H9 (cell line): ENCODE results near the gene IFT57. TPM values are rescaled to one million over a fixed set of nuclear protein-coding genes. Genes with fewer than 3 reads are reported as not detected.
"Not testable (repeated sequence)": the region's sequence is repeated elsewhere in the genome, so short reads cannot be mapped to it uniquely, and the experiment has no call there.

ENCODE experiments used
- DNase-seq: peaks from one replicate; pipeline ENCODE4 v3.0.0-alpha.2; 2017
- H2AFZ ChIP-seq: one replicate; pipeline ENCODE4 v1.6.1; 2013; ENCODE audit warnings: mild to moderate bottlenecking, low read length, control low read depth, moderate library complexity
- H2AK5ac ChIP-seq: 2 replicates; pipeline ENCODE4 v1.6.1; 2013; ENCODE audit warnings: low read length, control low read depth, mixed read lengths; ENCODE audit not compliant: insufficient read length
- H2BK120ac ChIP-seq: one replicate; pipeline ENCODE4 v1.6.1; 2013; ENCODE audit warnings: low read depth, mild to moderate bottlenecking, low read length, control low read depth, inconsistent platforms; ENCODE audit not compliant: poor library complexity, severe bottlenecking
- H2BK12ac ChIP-seq: 2 replicates; pipeline ENCODE4 v1.6.1; 2013; ENCODE audit warnings: low read length, control low read depth, mixed read lengths, low read depth; ENCODE audit not compliant: insufficient read length
- H2BK15ac ChIP-seq: 2 replicates; pipeline ENCODE4 v1.6.1; 2013; ENCODE audit warnings: low read depth, low read length, control low read depth
- H2BK20ac ChIP-seq: one replicate; pipeline ENCODE4 v1.6.1; 2013; ENCODE audit warnings: low read depth, mild to moderate bottlenecking, low read length, control low read depth, inconsistent platforms; ENCODE audit not compliant: poor library complexity, severe bottlenecking
- H2BK5ac ChIP-seq: 2 replicates; pipeline ENCODE4 v1.6.1; 2013; ENCODE audit warnings: low read length, control low read depth, mixed read lengths; ENCODE audit not compliant: insufficient read length
- H3K14ac ChIP-seq: 2 replicates; pipeline ENCODE4 v1.6.1; 2013; ENCODE audit warnings: low read length, control low read depth; ENCODE audit not compliant: insufficient read depth
- H3K18ac ChIP-seq: 2 replicates; pipeline ENCODE4 v1.6.1; 2013; ENCODE audit warnings: low read depth, mild to moderate bottlenecking, mixed read lengths, low read length, control low read depth; ENCODE audit not compliant: insufficient read length
- H3K23ac ChIP-seq: 2 replicates; pipeline ENCODE4 v1.6.1; 2013; ENCODE audit warnings: low read length, control low read depth, mixed read lengths, low read depth; ENCODE audit not compliant: insufficient read length
- H3K23me2 ChIP-seq: 2 replicates; pipeline ENCODE4 v1.6.1; 2013; ENCODE audit warnings: low read depth, mild to moderate bottlenecking, mixed read lengths, low read length, control low read depth; ENCODE audit not compliant: insufficient read length, poor library complexity, severe bottlenecking
- H3K27ac ChIP-seq: 2 replicates; pipeline ENCODE4 v1.5.1; 2013; ENCODE audit warnings: low read length, control low read depth, mixed read lengths, low read depth; ENCODE audit not compliant: insufficient read length
- H3K27me3 ChIP-seq: 2 replicates; pipeline ENCODE4 v1.6.1; 2013; ENCODE audit warnings: low read length, control low read depth, inconsistent platforms; ENCODE audit not compliant: insufficient read depth
- H3K4ac ChIP-seq: 2 replicates; pipeline ENCODE4 v1.6.1; 2013; ENCODE audit warnings: low read depth, mild to moderate bottlenecking, control low read depth, inconsistent platforms, low read length, moderate library complexity
- H3K4me1 ChIP-seq: 2 replicates; pipeline ENCODE4 v1.6.1; 2013; ENCODE audit warnings: low read length, control low read depth, inconsistent platforms; ENCODE audit not compliant: insufficient read depth
- H3K4me2 ChIP-seq: 2 replicates; pipeline ENCODE4 v1.6.1; 2013; ENCODE audit warnings: low read length, control low read depth, mixed read lengths; ENCODE audit not compliant: insufficient read length, insufficient read depth
- H3K56ac ChIP-seq: 2 replicates; pipeline ENCODE4 v1.6.1; 2013; ENCODE audit warnings: low read depth, mild to moderate bottlenecking, mixed read lengths, low read length, control low read depth; ENCODE audit not compliant: insufficient read length
- H3K79me1 ChIP-seq: 2 replicates; pipeline ENCODE4 v1.6.1; 2013; ENCODE audit warnings: low read depth, mild to moderate bottlenecking, moderate library complexity, low read length, control low read depth, inconsistent platforms; ENCODE audit not compliant: insufficient read depth, poor library complexity, severe bottlenecking
- H3K79me2 ChIP-seq: 2 replicates; pipeline ENCODE4 v1.6.1; 2013; ENCODE audit warnings: low read length, control low read depth, inconsistent platforms; ENCODE audit not compliant: insufficient read depth
- H3K9ac ChIP-seq: 2 replicates; pipeline ENCODE4 v1.6.1; 2013; ENCODE audit warnings: low read length, control low read depth, mixed read lengths; ENCODE audit not compliant: insufficient read length; ENCODE audit errors: extremely low read depth
- H3K9me3 ChIP-seq: one replicate; pipeline ENCODE4 v1.6.1; 2013; ENCODE audit warnings: low read depth, low read length, inconsistent platforms; ENCODE audit not compliant: control insufficient read depth
- H3T11ph ChIP-seq: one replicate; pipeline ENCODE4 v1.6.1; 2013; ENCODE audit warnings: mild to moderate bottlenecking, low read length, control low read depth, inconsistent platforms
- H4K20me1 ChIP-seq: one replicate; pipeline ENCODE4 v1.6.1; 2013; ENCODE audit not compliant: control insufficient read depth, insufficient read length, insufficient read depth
- H4K5ac ChIP-seq: 2 replicates; pipeline ENCODE4 v1.6.1; 2013; ENCODE audit warnings: low read depth, mild to moderate bottlenecking, mixed read lengths, low read length, control low read depth; ENCODE audit not compliant: insufficient read length
- H4K8ac ChIP-seq: replicated peaks from 2 replicates; pipeline ENCODE4 v1.6.1; 2013; ENCODE audit warnings: low read length, control low read depth, mixed read lengths, low read depth; ENCODE audit not compliant: insufficient read length
- H4K91ac ChIP-seq: 2 replicates; pipeline ENCODE4 v1.6.1; 2013; ENCODE audit warnings: low read depth, mild to moderate bottlenecking, moderate library complexity, mixed read lengths, low read length, control low read depth; ENCODE audit not compliant: insufficient read length
- H3K27ac Mint-ChIP-seq, 3 experiments: 2 replicates in 2 of 3; 3 replicates in 1 of 3; pipeline ENCODE4 v1.8.0; 2020 to 2021; ENCODE audit warnings: mixed read lengths in 3 of 3, mild to moderate bottlenecking in 1 of 3, moderate library complexity in 1 of 3
- H3K27me3 Mint-ChIP-seq: 2 replicates; pipeline ENCODE4 v1.8.0; 2021; ENCODE audit warnings: low read depth, mild to moderate bottlenecking, moderate library complexity, mixed read lengths
- H3K36me3 Mint-ChIP-seq, 3 experiments: 2 replicates in 2 of 3; 3 replicates in 1 of 3; pipeline ENCODE4 v1.8.0; 2020 to 2021; ENCODE audit warnings: low read depth in 3 of 3, mixed read lengths in 3 of 3; ENCODE audit not compliant: insufficient read depth in 1 of 3
- H3K4me1 Mint-ChIP-seq, 2 experiments: 2 replicates each; pipeline ENCODE4 v1.8.0; 2020; ENCODE audit warnings: mixed read lengths in 2 of 2
- H3K4me3 Mint-ChIP-seq, 2 experiments: 2 replicates in 1 of 2; 3 replicates in 1 of 2; pipeline ENCODE4 v1.8.0; 2020 to 2021; ENCODE audit warnings: mild to moderate bottlenecking in 2 of 2, mixed read lengths in 2 of 2, moderate library complexity in 1 of 2
- H3K9me3 Mint-ChIP-seq, 2 experiments: 2 replicates in 1 of 2; 3 replicates in 1 of 2; pipeline ENCODE4 v1.8.0; 2020; ENCODE audit warnings: mild to moderate bottlenecking in 2 of 2, mixed read lengths in 2 of 2, moderate library complexity in 1 of 2
- WGBS: extraction: QIAGEN DNeasy Blood & Tissue Kit; methylation state at CpG from one replicate; pipeline ENCODE4 v1.1.7; 2013; ENCODE audit warnings: missing lambda C conversion rate, low lambda C conversion rate, mixed read lengths; ENCODE audit not compliant: insufficient read length; ENCODE audit errors: extremely low coverage; 5-methylcytosine and 5-hydroxymethylcytosine counted together
- total RNA-seq: library from RNA; stranded (reverse); gene quantifications from 2 replicates; pipeline ENCODE4 v1.2.1, GENCODE V29; 2021
- TF ChIP-seq, protein P1 (sequence below): fragments of 200-600 bp; sonication (generic); conservative IDR thresholded peaks from 3 replicates; pipeline ENCODE4 v1.8.0; 2021; ENCODE audit warnings: antibody characterized with exemption, mild to moderate bottlenecking

Gene IFT57
- total RNA-seq, 1 experiment from 2014 or later, result 21.4 TPM

DNA sequence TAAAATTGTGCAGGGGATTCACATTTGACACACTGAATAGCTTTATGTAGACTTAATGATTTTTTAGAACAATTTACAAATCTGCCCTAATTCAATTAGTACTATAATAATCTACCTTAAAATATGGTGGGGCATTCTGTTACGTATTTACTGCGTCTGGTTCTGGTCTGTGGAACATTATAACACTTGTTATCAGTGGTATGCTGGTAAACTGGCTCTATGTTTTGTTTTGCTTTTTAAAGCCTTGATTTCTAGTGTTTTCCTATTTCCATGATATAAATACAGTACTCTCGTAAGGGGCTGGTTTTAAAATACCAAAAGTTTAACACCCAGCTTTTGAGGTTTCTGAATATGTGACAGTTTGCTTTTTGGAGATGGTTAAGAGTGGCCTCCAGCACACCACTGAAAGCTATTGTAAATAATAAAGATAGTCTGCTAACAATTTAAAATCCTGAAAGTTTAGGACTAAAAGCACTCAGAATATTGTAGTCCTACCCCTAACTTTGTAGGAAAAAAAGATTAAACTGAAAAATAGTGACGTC lies 65.8 kb downstream of the IFT57 start:
- no CpG with 5 or more reads among the region's 4 CpGs for WGBS
- no peak overlapping the region for H3K4me3 Mint-ChIP-seq
- Histone ChIP-seq H2BK5ac (no peak overlapping the region), H3K27ac (no peak overlapping the region), H3K4me2 (no peak overlapping the region), H3K14ac (no peak overlapping the region), H4K8ac (no peak overlapping the region), H3K23ac (no peak overlapping the region), H3K79me1 (no peaks in the 10 kb centered on the region), H2AK5ac (no peak overlapping the region), H3K79me2 (no peaks in the 10 kb centered on the region), H4K5ac (no peak overlapping the region), H3K4ac (no peak overlapping the region), H3K56ac (no peak overlapping the region), H3T11ph (no peak overlapping the region), H2BK15ac (no peak overlapping the region), H2BK12ac (no peak overlapping the region), H2AFZ (no peak overlapping the region), H3K9me3 (no peaks in the 10 kb centered on the region), H4K91ac (no peak overlapping the region), H4K20me1 (no peaks in the 10 kb centered on the region), H3K27me3 (no peaks in the 10 kb centered on the region), H3K18ac (no peak overlapping the region), H3K4me1 (no peaks in the 10 kb centered on the region), H2BK20ac (no peak overlapping the region), H3K23me2 (no peaks in the 10 kb centered on the region), H3K9ac (no peak overlapping the region), H2BK120ac (no peak overlapping the region)
- no peak overlapping the region for H3K27ac Mint-ChIP-seq
- no peaks in the 10 kb centered on the region for H3K36me3 Mint-ChIP-seq
- H3K9me3 Mint-ChIP-seq, result no peaks in the 10 kb centered on the region
- DNase-seq, result no peak
- no peaks in the 10 kb centered on the region for H3K27me3 Mint-ChIP-seq
- peaks cover 5 to 7% of the 10 kb centered on the region in 2 experiments for H3K4me1 Mint-ChIP-seq
- TF ChIP-seq, protein P1, sequence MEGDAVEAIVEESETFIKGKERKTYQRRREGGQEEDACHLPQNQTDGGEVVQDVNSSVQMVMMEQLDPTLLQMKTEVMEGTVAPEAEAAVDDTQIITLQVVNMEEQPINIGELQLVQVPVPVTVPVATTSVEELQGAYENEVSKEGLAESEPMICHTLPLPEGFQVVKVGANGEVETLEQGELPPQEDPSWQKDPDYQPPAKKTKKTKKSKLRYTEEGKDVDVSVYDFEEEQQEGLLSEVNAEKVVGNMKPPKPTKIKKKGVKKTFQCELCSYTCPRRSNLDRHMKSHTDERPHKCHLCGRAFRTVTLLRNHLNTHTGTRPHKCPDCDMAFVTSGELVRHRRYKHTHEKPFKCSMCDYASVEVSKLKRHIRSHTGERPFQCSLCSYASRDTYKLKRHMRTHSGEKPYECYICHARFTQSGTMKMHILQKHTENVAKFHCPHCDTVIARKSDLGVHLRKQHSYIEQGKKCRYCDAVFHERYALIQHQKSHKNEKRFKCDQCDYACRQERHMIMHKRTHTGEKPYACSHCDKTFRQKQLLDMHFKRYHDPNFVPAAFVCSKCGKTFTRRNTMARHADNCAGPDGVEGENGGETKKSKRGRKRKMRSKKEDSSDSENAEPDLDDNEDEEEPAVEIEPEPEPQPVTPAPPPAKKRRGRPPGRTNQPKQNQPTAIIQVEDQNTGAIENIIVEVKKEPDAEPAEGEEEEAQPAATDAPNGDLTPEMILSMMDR, result no peak

DNA sequence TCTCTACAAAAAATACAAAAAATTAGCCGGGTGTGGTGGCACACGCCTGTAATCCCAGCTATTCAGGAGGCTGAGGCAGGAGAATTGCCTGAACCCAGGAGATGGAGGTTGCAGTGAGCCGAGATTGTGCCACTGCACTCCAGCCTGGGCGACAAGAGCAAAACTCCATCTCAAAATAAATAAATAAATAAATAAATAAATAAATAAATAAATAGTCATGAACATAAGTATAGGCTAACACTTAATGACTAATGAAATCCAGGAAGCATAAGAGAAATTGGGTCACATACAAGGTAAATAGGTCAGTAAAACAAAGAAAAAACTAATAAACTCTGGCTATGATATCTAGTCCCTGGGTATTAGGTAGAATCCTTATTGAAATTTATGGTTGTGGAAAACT lies 66.6 kb downstream of the IFT57 start:
- not testable (repeated sequence) for H2BK20ac ChIP-seq, DNase-seq, H3K27ac ChIP-seq, H2BK12ac ChIP-seq, H3K79me1 ChIP-seq, H3T11ph ChIP-seq, H3K4me1 ChIP-seq, H3K27ac Mint-ChIP-seq, H3K18ac ChIP-seq, H3K23me2 ChIP-seq, H2BK120ac ChIP-seq, H3K14ac ChIP-seq, H4K20me1 ChIP-seq, H3K4me2 ChIP-seq, H4K5ac ChIP-seq, H2AFZ ChIP-seq, H3K23ac ChIP-seq, H3K79me2 ChIP-seq, H3K9me3 ChIP-seq, H3K27me3 Mint-ChIP-seq, H3K4ac ChIP-seq, H2BK15ac ChIP-seq, H2BK5ac ChIP-seq, H3K36me3 Mint-ChIP-seq, H3K4me1 Mint-ChIP-seq, H3K9me3 Mint-ChIP-seq, H3K4me3 Mint-ChIP-seq, H3K9ac ChIP-seq, H3K27me3 ChIP-seq, H3K56ac ChIP-seq, H4K91ac ChIP-seq, H2AK5ac ChIP-seq, H4K8ac ChIP-seq
- WGBS, result no CpG with 5 or more reads among the region's 4 CpGs
